Dendritic cell treated with granulocyte-macrophage colony-stimulating factor and Interleukin-4, amounts not matched to agents 40 ng/mL and 50 ng/mL, for 4 days (primary cell): ENCODE measurements around the gene COBLL1.

Experiments
- H3K27ac Mint-ChIP-seq: one replicate; pipeline ENCODE4 v1.8.0; 2022; ENCODE audit warnings: mild to moderate bottlenecking, mixed read lengths
- H3K27me3 Mint-ChIP-seq: one replicate; pipeline ENCODE4 v1.8.0; 2022; ENCODE audit warnings: mild to moderate bottlenecking, mixed read lengths
- H3K36me3 Mint-ChIP-seq: one replicate; pipeline ENCODE4 v1.8.0; 2022; ENCODE audit warnings: low read depth, mixed read lengths
- H3K4me1 Mint-ChIP-seq: one replicate; pipeline ENCODE4 v1.8.0; 2022; ENCODE audit warnings: low read depth, mixed read lengths
- H3K4me3 Mint-ChIP-seq: one replicate; pipeline ENCODE4 v1.8.0; 2022; ENCODE audit warnings: mild to moderate bottlenecking, moderate library complexity, mixed read lengths
- H3K9me3 Mint-ChIP-seq: one replicate; pipeline ENCODE4 v1.8.0; 2022; ENCODE audit warnings: mixed read lengths
- intact Hi-C: fragments of 100-400 bp; cut with micrococcal nuclease; formaldehyde crosslinking; loops from one replicate; pipeline ENCODE4 v1.15.0; 2022

COBLL1 gene

DNA sequence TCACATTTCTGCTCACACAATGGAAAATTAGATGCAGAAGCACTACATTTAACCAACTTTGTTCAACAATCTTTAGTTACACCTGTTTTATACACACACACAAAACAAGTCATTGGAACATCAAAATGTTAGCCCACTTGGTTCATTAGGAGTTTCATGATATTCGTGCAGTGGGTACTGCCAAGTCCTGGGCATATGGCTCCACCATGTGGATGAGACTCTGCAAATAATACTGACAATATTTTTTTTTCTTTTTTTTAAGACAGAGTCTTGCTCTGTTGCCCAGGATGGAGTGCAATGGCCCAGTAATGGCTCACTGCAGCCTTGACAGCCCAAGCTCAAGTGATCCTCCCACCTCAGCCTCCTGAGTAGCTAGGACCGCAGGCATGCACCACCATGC, 185.9 kb downstream of the COBLL1 start:
- Mint-ChIP-seq H3K36me3 (no peaks in the 10 kb centered on the region), H3K4me3 (no peak overlapping the region), H3K27me3 (no peaks in the 10 kb centered on the region), H3K27ac (no peak overlapping the region), H3K9me3 (peaks cover 7% of the 10 kb centered on the region), H3K4me1 (no peaks in the 10 kb centered on the region)
- intact Hi-C loops, result no loop called here

DNA sequence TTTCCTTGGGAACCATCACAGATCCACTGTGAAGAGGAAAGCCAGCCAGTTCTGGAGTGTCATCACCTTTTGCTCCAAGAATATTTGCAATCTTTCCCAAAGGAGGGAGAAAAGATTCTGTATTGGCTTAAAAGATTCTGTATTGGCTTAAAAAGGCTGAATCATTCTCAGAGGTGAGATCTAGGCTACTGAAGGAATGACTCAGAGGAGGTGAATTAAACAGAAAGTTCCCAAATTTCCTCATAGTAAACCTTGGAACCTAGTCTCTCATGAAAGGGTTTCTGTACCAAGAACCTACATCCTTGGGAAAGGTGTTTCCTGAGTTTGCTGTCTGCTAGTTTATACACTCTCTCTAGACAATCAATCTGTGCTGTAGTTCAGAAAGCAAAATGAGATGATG, 186.3 kb downstream of the COBLL1 start:
- no peak overlapping the region for H3K27ac Mint-ChIP-seq
- H3K9me3 Mint-ChIP-seq, result peaks cover 11% of the 10 kb centered on the region
- no peaks in the 10 kb centered on the region for H3K36me3 Mint-ChIP-seq
- no peak overlapping the region for H3K4me3 Mint-ChIP-seq
- intact Hi-C loops, result no loop called here
- no peaks in the 10 kb centered on the region for H3K27me3 Mint-ChIP-seq
- no peaks in the 10 kb centered on the region for H3K4me1 Mint-ChIP-seq

DNA sequence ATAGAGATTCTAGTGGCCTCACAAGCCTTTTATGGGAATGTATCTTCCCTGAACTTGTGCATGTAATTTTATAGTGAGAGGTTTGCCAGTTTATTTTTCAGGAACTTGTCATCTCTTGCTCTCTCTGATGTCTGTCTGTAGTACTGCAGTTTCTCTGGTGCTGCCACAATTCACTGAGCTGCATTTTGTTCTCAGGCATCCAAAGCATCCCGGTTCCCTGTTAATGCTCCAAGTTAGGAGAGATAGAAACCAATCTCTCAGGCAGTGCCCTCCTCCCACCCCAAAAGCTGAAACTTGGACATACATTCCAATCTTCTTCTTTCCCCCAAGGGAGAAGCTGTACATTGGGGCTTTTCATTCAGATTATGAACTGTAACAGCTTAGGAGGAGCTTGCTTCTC, 190.3 kb downstream of the COBLL1 start:
- H3K36me3 Mint-ChIP-seq, result no peaks in the 10 kb centered on the region
- H3K4me3 Mint-ChIP-seq, result no peak overlapping the region
- no peaks in the 10 kb centered on the region for H3K4me1 Mint-ChIP-seq
- peaks cover 18% of the 10 kb centered on the region for H3K9me3 Mint-ChIP-seq
- H3K27ac Mint-ChIP-seq, result no peak overlapping the region
- intact Hi-C loops, result no loop called here
- no peaks in the 10 kb centered on the region for H3K27me3 Mint-ChIP-seq

DNA sequence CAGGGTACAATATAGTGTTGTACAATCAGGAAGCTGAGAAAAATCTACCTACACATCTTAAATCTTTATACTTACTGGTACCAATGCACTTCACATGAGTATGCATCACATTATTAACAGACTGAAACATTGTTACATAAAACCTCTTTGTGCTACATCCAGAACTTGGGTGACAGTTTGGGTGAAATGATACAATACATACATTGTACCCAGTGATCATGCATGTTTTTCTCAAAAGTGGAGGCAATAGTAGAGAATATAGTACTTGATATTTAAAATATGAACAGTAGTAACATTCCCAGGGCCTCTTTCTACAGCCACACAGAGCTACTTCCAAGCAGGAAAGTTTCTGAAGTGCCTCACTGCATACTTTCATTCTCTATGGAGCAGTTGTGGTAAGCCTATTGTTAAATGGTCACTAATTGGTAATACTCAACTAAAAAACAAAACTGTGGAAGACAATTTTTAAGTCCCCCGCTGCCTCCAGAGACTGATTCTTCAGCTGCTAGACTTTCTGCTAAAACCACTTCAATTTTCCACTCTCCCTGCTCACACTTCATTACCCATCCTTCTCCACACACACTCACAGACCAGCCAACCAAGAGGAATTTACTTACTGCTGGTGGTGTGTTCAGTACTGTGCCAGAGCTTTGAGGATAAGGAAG, 197.5 kb downstream of the COBLL1 start:
- intact Hi-C loops, result no loop called here
- Mint-ChIP-seq H3K4me1 (no peaks in the 10 kb centered on the region), H3K27me3 (no peaks in the 10 kb centered on the region), H3K4me3 (no peak overlapping the region), H3K9me3 (no peaks in the 10 kb centered on the region), H3K27ac (no peak overlapping the region), H3K36me3 (no peaks in the 10 kb centered on the region)

DNA sequence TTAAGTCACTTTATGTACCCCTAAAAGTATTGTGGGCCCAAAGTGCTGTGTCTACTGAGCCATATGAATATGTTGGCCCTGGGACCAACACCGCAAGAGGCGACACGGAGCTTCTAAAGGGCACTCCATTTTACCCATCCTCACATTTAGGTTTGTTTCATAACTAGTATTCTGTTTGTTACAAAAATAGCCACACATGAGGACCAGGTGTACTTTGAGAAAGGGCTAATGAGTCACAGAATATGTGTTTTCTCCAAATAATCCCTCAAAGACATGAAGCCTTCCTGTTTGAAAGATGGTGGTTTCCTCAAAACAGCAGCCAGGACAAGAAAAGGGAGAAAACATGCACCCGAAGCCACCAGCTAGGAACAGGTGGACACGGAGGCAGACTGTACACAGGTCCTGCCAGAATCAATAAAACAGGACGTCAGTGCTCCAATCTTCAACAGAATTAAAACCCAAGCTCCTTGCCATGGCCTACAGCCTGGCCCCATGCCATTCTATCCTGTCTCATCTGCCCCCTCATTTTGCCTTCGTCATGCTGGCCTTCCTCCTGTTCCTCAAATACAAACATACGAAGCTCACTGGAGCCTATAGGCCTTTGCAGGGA, 198.6 kb downstream of the COBLL1 start:
- H3K9me3 Mint-ChIP-seq, result no peaks in the 10 kb centered on the region
- intact Hi-C loops, result no loop called here
- no peaks in the 10 kb centered on the region for H3K36me3 Mint-ChIP-seq
- H3K4me1 Mint-ChIP-seq, result no peaks in the 10 kb centered on the region
- no peak overlapping the region for H3K27ac Mint-ChIP-seq
- no peak overlapping the region for H3K4me3 Mint-ChIP-seq
- no peaks in the 10 kb centered on the region for H3K27me3 Mint-ChIP-seq

DNA sequence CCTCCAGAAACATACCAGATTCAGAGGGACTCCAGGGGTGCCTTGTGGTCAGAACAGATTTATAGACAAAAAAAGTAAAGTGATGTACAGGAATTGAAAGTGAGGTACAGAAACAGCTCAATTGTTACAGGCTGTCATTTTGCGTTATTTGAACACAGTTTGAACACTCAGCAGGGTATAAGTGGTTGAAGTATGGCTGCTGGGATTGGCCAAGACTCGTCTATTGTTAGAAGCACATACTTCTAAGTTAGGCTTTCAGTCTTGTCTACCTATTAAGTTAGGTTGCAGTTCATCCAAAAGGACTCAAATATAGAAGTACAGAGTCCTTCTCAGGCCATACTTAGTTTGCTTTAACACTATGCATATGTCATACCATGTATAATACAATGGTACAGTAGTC, 199.4 kb downstream of the COBLL1 start:
- intact Hi-C loops, result no loop called here
- no peaks in the 10 kb centered on the region for H3K9me3 Mint-ChIP-seq
- H3K4me3 Mint-ChIP-seq, result no peak overlapping the region
- no peak overlapping the region for H3K27ac Mint-ChIP-seq
- H3K36me3 Mint-ChIP-seq, result no peaks in the 10 kb centered on the region
- H3K4me1 Mint-ChIP-seq, result no peaks in the 10 kb centered on the region
- no peaks in the 10 kb centered on the region for H3K27me3 Mint-ChIP-seq
